Trophoblast cell (in vitro differentiated cells and primary cell): ENCODE data around the gene PTPRN2.

Experiments used
- DNase-seq, 2 donors: peaks; one replicate each; pipeline ENCODE4 v3.0.0-alpha.2; 2016
- H2AFZ ChIP-seq: 2 replicates; pipeline ENCODE4 v1.6.1; 2013; ENCODE audit warnings: low read length, moderate library complexity, mild to moderate bottlenecking; ENCODE audit not compliant: insufficient read depth, poor library complexity
- H2AK5ac ChIP-seq: 2 replicates; pipeline ENCODE4 v1.6.1; 2013; ENCODE audit warnings: mild to moderate bottlenecking, low read length
- H2BK120ac ChIP-seq: 2 replicates; pipeline ENCODE4 v1.6.1; 2013; ENCODE audit warnings: low read length, mild to moderate bottlenecking, moderate library complexity; ENCODE audit not compliant: insufficient read depth, poor library complexity
- H2BK12ac ChIP-seq: 2 replicates; pipeline ENCODE4 v1.6.1; 2013; ENCODE audit warnings: mild to moderate bottlenecking, low read length, moderate library complexity
- H2BK5ac ChIP-seq: 2 replicates; pipeline ENCODE4 v1.6.1; 2013; ENCODE audit warnings: low read length, low read depth, moderate library complexity, mild to moderate bottlenecking; ENCODE audit not compliant: poor library complexity
- H3K14ac ChIP-seq: 2 replicates; pipeline ENCODE4 v1.6.1; 2013; ENCODE audit warnings: mild to moderate bottlenecking, low read length
- H3K18ac ChIP-seq: 2 replicates; pipeline ENCODE4 v1.6.1; 2013; ENCODE audit warnings: mild to moderate bottlenecking, low read length
- H3K23ac ChIP-seq: 2 replicates; pipeline ENCODE4 v1.6.1; 2013; ENCODE audit warnings: low read length
- H3K27ac ChIP-seq: 2 replicates; pipeline ENCODE4 v1.5.1; 2013; ENCODE audit warnings: low read depth, mild to moderate bottlenecking, inconsistent platforms, low read length, moderate library complexity
- H3K27me3 ChIP-seq: 2 replicates; pipeline ENCODE4 v1.6.1; 2013; ENCODE audit warnings: inconsistent platforms, mild to moderate bottlenecking, low read length, moderate library complexity; ENCODE audit not compliant: insufficient read depth
- H3K36me3 ChIP-seq, 2 experiments: 1 replicate in 1 of 2; 2 replicates in 1 of 2; pipeline ENCODE4 v1.6.1; 2013; ENCODE audit warnings: low read length in 2 of 2, mild to moderate bottlenecking in 2 of 2, moderate library complexity in 1 of 2; ENCODE audit not compliant: insufficient read depth in 2 of 2, control insufficient read depth in 1 of 2
- H3K4ac ChIP-seq: 2 replicates; pipeline ENCODE4 v1.6.1; 2013; ENCODE audit warnings: low read depth, mild to moderate bottlenecking, low read length, moderate library complexity
- H3K4me1 ChIP-seq, 2 experiments: 1 replicate in 1 of 2; 2 replicates in 1 of 2; pipeline ENCODE4 v1.6.1; 2013; ENCODE audit warnings: low read length in 2 of 2, mild to moderate bottlenecking in 2 of 2, moderate library complexity in 1 of 2; ENCODE audit not compliant: insufficient read depth in 2 of 2, control insufficient read depth in 1 of 2
- H3K4me2 ChIP-seq: 2 replicates; pipeline ENCODE4 v1.6.1; 2013; ENCODE audit warnings: inconsistent platforms, mild to moderate bottlenecking, low read length, moderate library complexity
- H3K4me3 ChIP-seq: 2 replicates; pipeline ENCODE4 v1.5.1; 2013; ENCODE audit warnings: mild to moderate bottlenecking, low read depth, low read length, inconsistent platforms
- H3K79me1 ChIP-seq: one replicate; pipeline ENCODE4 v1.6.1; 2013; ENCODE audit warnings: low read length
- H3K79me2 ChIP-seq: 2 replicates; pipeline ENCODE4 v1.6.1; 2013; ENCODE audit warnings: low read length, mild to moderate bottlenecking; ENCODE audit not compliant: control insufficient read depth, insufficient read depth, poor library complexity
- H3K9ac ChIP-seq: 2 replicates; pipeline ENCODE4 v1.6.1; 2013; ENCODE audit warnings: mild to moderate bottlenecking, low read length
- H3K9me3 ChIP-seq: 2 replicates; pipeline ENCODE4 v1.6.1; 2013; ENCODE audit warnings: low read depth, mild to moderate bottlenecking, control low read depth, inconsistent platforms, low read length; ENCODE audit not compliant: insufficient read depth
- H4K12ac ChIP-seq: 2 replicates; pipeline ENCODE4 v1.6.1; 2013; ENCODE audit warnings: low read depth, mild to moderate bottlenecking, low read length, moderate library complexity
- H4K8ac ChIP-seq: 2 replicates; pipeline ENCODE4 v1.6.1; 2013; ENCODE audit warnings: low read depth, mild to moderate bottlenecking, low read length, moderate library complexity
- H4K91ac ChIP-seq: one replicate; pipeline ENCODE4 v1.6.1; 2013; ENCODE audit warnings: low read depth, mild to moderate bottlenecking, low read length, moderate library complexity
- WGBS: extraction: QIAGEN DNeasy Blood & Tissue Kit; methylation state at CpG from one replicate; pipeline ENCODE4 v1.1.7; 2013; ENCODE audit warnings: missing lambda C conversion rate; ENCODE audit not compliant: insufficient read length, insufficient coverage; ENCODE audit errors: extremely low coverage; 5-methylcytosine and 5-hydroxymethylcytosine counted together

The PTPRN2 gene

DNA sequence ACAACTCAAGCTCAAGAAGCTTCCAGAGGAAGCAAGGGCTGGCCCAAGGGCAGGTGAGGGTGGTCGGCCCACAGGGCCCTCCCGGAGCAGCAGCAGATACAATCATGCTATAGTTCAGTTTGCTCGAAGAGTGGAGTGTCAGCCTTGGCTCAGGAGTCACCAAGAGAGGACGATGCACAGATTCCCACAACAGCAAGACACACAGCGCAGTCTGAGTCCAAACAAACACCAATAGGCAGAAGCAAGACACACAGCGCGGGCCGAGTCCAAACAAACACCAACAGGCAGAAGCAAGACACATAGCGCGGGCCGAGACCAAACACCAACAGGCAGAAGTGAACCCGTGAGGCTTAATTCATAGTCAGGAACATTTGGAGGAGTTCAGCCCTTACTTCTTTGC is 138.4 kb downstream of the PTPRN2 start:
- Histone ChIP-seq H2BK120ac (no peak overlapping the region), H3K4me2 (no peak overlapping the region), H4K8ac (no peak overlapping the region), H3K23ac (no peak overlapping the region), H3K79me1 (no peaks in the 10 kb centered on the region), H2BK12ac (no peak overlapping the region), H2AFZ (no peak overlapping the region), H2AK5ac (no peak overlapping the region), H4K12ac (no peak overlapping the region), H3K9ac (no peak overlapping the region), H3K9me3 (peaks cover 3% of the 10 kb centered on the region), H3K14ac (no peak overlapping the region), H2BK5ac (no peak overlapping the region), H3K36me3 (no peaks in the 10 kb centered on the region), H3K4ac (no peak overlapping the region), H3K18ac (no peak overlapping the region), H3K27me3 (no peaks in the 10 kb centered on the region), H3K4me1 (no peaks in the 10 kb centered on the region), H3K79me2 (no peaks in the 10 kb centered on the region), H3K4me3 (no peak overlapping the region), H3K27ac (no peak overlapping the region), H4K91ac (no peak overlapping the region)
- no peak for DNase-seq
- no CpG with 5 or more reads among the region's 12 CpGs for WGBS

DNA sequence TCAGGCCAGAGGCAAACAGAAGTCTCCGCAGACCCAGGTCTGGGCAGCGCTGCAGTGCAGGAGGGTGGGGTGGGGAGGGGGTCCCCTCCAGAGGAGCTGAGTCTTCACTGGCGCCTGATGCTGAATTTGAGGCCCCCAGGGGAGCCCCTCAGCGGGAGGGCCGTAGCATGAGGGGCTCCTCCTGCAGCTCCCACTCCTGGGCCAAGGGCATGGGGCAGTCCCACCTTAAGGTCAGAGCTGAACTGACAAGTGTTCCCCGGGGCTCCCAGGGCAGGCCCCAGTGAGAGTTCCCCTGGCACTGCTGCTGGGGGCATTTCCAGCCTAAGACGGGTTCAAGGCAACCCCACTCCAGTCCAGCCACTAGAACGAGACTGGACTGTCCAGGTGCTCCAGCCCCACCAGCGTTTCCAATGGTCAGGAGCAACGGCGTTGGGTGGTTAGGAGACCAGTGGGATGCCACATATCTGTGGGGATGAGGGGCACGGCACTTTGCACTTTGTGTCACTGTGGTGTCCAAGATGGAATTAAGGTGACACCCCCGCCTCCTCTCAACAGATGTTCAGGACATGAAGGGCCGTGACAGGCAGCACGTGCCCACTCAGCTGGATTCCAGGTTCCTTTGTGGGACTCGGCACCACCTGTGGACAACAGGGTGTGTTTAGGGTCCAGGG is 139.1 kb downstream of the PTPRN2 start:
- Histone ChIP-seq H3K14ac (no peak overlapping the region), H3K27me3 (no peaks in the 10 kb centered on the region), H3K4ac (no peak overlapping the region), H3K9me3 (peaks cover 3% of the 10 kb centered on the region), H4K8ac (no peak overlapping the region), H3K9ac (no peak overlapping the region), H3K79me2 (no peaks in the 10 kb centered on the region), H4K12ac (no peak overlapping the region), H3K36me3 (no peaks in the 10 kb centered on the region), H3K18ac (no peak overlapping the region), H3K4me3 (no peak overlapping the region), H2AFZ (no peak overlapping the region), H2BK5ac (no peak overlapping the region), H3K23ac (no peak overlapping the region), H2BK12ac (no peak overlapping the region), H3K27ac (no peak overlapping the region), H2BK120ac (no peak overlapping the region), H2AK5ac (no peak overlapping the region), H3K4me1 (no peaks in the 10 kb centered on the region), H3K4me2 (no peak overlapping the region), H3K79me1 (no peaks in the 10 kb centered on the region), H4K91ac (no peak overlapping the region)
- no CpG with 5 or more reads among the region's 16 CpGs for WGBS
- DNase-seq = no peak

DNA sequence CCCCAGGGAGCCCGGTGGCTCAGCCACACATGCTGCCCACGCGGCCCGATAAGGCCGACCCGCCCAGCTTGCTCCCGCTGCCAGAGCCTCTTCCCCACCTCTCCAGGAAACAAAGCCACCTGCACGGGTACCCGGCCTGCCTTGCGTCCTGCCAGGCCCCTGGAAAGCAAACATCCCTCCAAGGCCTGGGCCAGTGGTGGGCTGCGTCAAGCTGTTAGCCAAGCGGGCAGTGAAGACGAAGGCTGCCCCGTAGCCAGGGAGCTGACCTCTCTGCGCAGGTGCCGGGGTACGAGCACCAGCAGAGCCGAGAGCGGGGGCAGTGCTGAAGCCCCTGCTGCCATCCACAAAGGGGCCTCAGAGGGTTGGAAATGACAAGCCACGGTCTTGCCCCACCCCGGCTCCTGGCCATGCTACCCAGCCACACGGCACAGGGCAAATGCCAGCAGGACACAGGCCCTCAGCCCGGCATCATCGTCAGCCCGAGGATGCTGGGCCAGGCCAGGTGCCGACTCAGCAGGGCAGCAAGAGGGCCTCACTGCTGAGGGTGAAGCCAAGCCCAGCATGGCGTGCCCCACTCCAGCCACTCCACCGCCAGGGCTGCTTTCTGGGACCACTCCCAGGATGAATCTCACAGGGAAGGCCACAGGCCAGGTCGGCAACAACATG is 140.0 kb downstream of the PTPRN2 start:
- H3K14ac ChIP-seq = no peak overlapping the region
- H3K4me2 ChIP-seq = no peak overlapping the region
- no peak overlapping the region for H3K4me3 ChIP-seq
- H3K23ac ChIP-seq = no peak overlapping the region
- H3K79me1 ChIP-seq = no peaks in the 10 kb centered on the region
- H3K9me3 ChIP-seq = peaks cover 2% of the 10 kb centered on the region
- H2AFZ ChIP-seq = no peak overlapping the region
- no peak overlapping the region for H3K9ac ChIP-seq
- H2AK5ac ChIP-seq = no peak overlapping the region
- no peak for DNase-seq
- no CpG with 5 or more reads among the region's 29 CpGs for WGBS
- H3K79me2 ChIP-seq = no peaks in the 10 kb centered on the region
- H2BK120ac ChIP-seq = no peak overlapping the region
- no peak overlapping the region for H3K18ac ChIP-seq
- no peak overlapping the region for H3K4ac ChIP-seq
- no peak overlapping the region for H4K91ac ChIP-seq
- H3K36me3 ChIP-seq = no peaks in the 10 kb centered on the region
- H2BK12ac ChIP-seq = no peak overlapping the region
- no peak overlapping the region for H3K27ac ChIP-seq
- no peaks in the 10 kb centered on the region for H3K4me1 ChIP-seq
- H4K8ac ChIP-seq = no peak overlapping the region
- H4K12ac ChIP-seq = no peak overlapping the region
- no peak overlapping the region for H2BK5ac ChIP-seq
- no peaks in the 10 kb centered on the region for H3K27me3 ChIP-seq

DNA sequence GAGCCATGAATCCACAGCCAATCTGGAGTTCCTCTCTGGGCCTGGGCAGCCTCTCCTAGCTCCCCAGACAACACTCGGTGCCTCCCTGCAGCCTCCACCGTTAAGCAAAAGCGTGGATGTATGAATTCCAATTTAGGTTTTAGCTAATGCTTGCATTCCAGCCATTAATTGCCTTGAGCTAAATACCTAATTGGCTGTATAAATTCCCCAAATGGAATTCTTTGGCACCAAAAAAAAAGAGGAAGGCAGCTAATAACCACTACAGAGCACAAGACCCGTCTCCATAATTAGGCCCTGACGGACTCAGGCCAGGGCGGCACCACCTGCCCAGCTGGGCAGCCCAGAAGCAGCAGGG is 140.5 kb downstream of the PTPRN2 start:
- H2BK12ac ChIP-seq = no peak overlapping the region

More for the DNA sequence above, 140.5 kb downstream of the PTPRN2 start:
- H2BK5ac ChIP-seq = no peak overlapping the region
- H3K14ac ChIP-seq = no peak overlapping the region
- DNase-seq = no peak
- H3K4me3 ChIP-seq = no peak overlapping the region
- H3K79me2 ChIP-seq = no peaks in the 10 kb centered on the region
- no peaks in the 10 kb centered on the region for H3K27me3 ChIP-seq
- no peak overlapping the region for H2AK5ac ChIP-seq
- no peak overlapping the region for H3K23ac ChIP-seq
- no peak overlapping the region for H3K18ac ChIP-seq
- no peak overlapping the region for H3K4ac ChIP-seq
- no peaks in the 10 kb centered on the region for H3K79me1 ChIP-seq
- H2BK120ac ChIP-seq = no peak overlapping the region
- no peak overlapping the region for H3K9ac ChIP-seq
- no peak overlapping the region for H4K12ac ChIP-seq
- H4K8ac ChIP-seq = no peak overlapping the region
- H3K36me3 ChIP-seq = no peaks in the 10 kb centered on the region
- H3K4me2 ChIP-seq = no peak overlapping the region
- no CpG with 5 or more reads among the region's 6 CpGs for WGBS
- H4K91ac ChIP-seq = no peak overlapping the region
- H3K9me3 ChIP-seq = peaks cover 2% of the 10 kb centered on the region
- H2AFZ ChIP-seq = no peak overlapping the region
- H3K4me1 ChIP-seq = no peaks in the 10 kb centered on the region
- H3K27ac ChIP-seq = no peak overlapping the region
